Measurements from ENCODE around the gene ERVFRD-1.
A peak's percentile ranks its signal among the peaks of the same experiment; 100 is the strongest.

ERVFRD-1 gene

DNA sequence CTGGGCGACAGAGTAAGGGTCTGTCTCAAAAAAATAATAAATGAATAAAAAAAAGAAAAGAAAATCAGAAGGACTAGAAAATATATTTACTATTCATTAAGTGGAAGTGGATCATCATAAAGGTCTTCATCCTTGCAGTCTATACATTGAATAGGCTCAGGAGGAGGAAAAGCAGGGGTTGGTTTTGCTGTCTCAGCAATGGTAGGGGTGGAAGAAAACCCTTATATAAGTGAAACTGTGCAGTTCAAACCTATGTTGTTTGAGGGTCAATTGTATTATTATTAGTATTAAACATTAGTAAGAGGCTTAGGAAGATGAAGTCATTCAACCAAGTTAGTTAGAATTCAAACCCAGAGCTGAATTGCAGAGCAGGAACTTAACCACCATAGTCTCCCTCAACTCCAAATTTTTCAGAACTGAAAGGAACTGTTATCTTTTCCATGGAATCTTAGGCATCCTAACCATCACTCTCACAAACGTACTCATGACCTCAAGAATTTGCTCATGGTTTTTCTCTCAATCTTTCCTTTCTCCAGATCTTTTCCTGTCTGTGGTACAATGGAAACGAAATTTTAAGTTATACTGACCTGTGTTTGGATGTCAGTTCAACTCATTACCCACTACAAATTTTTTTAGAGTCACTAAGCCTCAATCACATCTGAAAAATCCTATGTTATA lies 25.6 kb downstream of the ERVFRD-1 start:
- no peak for DNase-seq

DNA sequence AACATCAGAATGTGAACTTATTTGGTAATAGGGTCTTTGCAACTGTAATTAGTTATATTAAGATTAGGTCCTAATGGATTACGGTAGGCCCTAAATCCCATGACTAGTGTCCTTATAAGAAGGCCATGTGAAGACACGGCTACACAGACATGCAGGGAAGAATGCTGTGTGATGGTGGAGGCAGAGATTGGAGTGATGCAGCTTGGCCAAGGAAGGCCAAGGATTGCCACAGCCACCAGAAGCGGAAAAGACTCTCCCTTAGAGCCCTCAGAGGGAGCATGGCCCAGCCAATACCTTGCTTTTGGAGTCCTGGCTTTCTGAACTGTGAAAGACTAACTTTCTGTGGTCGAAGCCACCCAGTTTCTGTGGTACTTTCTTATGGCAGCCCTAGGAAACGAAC lies 27.6 kb downstream of the ERVFRD-1 start:
- no peak for DNase-seq

DNA sequence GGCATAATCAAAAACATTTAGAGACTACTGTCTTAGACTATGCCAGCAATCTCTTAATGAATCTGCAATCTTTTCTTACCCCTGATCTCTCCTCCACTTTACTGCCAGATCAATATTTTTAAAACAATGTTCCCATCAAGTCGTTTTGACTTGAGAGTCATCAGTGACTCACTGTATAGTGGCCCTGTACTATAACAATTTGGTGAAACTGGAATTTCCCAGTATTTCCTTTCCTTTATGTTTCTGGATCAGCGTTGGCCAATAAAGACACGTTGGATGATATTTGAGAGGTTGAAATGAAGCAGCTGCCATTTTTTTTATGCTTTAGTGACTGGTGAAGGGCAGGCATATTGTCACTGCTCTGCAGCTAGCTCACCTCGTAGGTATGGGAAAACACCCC lies 28.0 kb downstream of the ERVFRD-1 start:
- no peak for DNase-seq

DNA sequence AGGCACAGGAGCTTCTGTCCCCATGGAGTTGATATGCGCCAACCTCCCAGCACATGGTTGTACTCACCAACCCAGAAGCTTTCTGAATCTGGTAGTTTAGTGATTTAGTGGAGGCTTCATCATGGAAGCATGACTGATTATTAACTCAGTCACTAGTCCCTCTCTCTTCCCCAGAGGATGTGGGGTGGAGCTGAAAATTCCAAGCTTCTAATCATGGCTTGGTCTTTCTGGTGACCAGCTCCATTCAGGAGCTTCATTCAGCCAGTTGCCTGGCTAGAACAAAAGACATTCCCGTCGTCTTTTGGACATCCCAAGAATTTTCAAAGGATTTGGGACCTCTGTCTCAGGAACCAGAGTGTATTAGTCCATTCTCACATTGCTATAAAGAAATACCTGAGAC lies 31.2 kb downstream of the ERVFRD-1 start:
- DNase-seq, result no peak

DNA sequence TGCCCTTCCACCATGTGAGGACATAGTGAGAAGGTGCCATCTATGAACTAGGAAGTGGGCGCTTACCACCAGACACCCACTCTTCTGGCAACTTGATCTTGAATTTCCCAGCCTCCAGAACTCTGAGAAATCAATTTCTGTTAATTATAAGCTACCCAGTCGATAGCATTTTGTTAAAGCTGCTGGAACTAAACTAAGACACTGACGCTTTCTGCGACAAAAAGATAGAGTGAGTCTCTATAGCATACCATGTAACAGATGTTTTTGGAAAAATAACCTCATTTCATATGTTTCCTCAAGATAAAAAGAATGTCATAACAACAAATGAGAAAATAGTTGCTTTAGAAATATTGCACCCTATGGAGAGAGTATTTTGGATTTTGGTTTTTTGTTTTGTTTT lies 33.3 kb downstream of the ERVFRD-1 start:
- DNase-seq, result no peak

DNA sequence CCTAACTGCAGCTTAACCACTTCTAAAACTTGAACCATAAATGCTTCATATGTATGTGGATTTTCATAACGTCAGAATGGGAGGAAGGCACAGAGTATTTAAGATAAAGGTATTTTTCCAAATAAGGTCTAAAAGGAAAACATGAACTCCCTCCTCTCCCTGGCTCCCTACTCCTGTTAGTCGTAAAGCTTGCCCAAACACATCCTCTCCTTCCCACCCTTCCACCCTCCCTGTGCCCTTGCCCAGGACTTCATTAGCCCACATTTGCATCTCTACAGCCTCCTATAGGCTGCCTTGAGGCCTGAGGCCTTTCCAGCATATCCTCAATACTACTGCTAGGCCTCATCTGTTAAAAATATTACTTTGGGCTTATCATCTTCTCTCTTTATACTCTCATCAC lies 35.0 kb downstream of the ERVFRD-1 start:
- no peak for DNase-seq

DNA sequence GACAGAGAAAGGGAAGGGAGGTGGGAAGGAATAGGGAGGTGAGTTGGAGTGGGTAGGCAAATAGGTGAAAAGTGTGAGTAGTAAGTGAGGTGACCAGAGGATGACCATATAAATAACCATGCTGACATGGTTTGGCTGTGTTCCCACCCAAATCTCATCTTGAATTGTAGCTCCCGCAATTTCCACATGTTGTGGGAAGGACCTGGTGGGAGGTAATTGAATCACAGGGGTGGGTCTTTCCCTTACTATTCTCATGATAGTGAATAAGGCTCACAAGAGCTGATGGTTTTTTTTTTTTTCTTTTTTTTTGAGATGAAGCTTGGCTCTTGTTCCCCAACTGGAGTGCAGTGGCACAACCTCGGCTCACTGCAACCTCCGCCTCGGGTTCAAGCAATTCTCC lies 39.4 kb downstream of the ERVFRD-1 start:
- DNase-seq, result no peak

DNA sequence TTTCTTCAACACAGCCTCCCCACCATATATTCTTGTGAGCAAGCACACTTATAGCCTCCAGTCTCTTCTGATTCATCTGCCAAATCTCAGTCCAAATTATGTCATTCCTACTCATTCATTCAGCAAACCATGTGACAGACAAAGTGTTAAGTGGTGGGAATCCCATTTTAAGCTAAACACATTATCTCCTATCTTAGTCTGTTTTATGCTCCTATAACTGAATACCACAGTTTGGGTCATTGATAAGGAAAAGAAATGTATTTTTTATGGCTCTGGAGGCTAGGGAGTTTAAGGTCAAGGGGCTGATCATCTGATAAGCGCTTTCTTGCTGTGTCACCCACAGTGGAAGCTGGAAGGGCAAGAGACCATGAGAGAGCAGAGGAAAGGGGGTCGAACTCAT lies 41.8 kb downstream of the ERVFRD-1 start:
- DNase-seq, result no peak

DNA sequence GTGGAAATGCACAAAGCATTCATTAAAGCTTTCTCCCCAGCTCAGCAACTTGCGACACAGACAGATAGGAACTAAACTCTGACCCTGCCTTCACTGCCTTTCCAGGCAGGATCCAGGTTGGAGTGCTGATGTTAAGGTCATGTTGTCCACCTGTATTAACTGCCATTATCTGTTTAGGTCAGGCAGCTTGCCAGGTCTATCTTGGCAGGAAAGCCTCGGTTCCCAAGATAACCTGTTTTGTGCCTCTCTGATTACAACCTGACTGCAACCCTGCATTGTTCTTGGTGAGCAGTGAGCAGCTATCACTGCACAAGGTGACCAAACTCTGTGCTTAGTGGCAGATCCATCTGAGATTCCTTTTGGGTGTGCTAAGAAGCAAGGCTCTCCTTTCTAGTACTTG lies 44.2 kb downstream of the ERVFRD-1 start:
- peak in 1 of 3 experiments; percentile 19 for DNase-seq

DNA sequence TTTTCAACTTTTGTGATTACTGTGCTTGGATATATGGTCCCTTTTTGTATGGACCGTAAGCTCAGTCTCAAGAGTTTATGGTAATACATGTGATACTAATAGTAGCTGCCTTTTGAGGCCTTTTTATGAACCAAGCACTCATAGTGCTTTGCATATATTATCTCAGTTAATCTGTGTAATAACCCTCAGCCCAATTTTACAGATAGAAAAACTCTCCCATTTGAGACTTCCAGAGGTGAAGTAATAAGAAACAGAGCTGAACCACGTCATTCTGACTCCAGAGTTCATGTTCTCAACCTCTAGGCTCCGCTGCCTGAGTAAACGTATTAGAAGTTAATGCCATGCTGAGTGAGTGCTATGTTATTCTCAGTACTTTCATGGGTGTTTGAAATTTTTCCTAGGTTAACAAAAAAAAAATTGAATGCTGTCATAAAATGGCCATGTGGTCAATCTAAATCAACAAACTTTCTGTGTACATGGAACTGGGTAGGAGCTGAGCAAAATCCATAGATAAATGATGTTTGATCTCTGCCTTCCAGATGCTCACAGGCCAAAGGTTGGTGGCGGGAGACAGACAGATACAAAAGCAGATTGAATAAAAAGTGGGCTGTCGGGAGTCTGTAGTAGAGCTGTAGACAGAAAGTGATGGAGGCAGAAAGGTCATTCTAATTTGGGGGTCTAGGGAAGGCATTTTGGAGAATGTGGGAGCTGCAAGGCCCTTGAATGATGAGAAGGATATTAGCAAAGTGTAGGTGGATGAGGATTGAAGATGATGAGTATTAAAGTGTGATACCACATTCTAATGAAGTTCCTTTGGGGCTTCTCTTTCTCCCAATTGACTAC lies 44.8 kb downstream of the ERVFRD-1 start:
- no peak for DNase-seq

DNA sequence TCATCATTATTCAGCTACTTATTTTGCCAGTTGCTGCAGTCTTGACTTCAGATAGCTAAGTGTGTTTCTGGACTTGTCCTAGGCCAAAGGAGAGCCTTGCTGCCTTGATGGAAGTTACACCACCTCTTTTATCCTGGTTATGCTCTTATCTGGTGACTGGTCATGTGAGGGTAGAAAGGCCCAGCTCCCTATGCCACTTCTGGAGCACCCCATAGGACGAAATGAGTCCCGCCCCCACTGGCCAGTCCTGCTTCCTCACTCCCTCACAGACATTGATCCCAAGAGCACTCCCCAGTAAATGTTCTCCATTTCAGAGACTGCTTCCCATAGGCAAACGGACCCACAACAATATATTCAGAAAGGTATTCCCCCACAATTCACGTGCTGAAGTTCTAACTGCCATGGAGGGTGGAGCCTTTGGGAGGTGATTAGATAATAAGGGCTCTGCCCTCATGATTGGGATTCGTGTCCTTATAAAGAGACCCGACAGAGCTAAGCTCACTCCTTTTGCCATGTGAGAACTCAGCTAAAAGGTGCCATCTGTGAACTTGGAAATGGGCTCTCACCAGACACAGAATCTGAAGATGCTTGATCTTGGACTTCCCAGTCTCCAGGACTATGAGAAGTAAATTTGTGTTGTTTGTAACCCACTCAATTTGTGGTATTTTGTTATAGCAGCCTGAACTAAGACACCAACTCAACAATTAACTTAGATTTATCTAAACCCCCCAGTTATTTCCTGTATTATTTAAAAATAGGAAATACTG lies 45.9 kb downstream of the ERVFRD-1 start:
- DNase-seq, result no peak

DNA sequence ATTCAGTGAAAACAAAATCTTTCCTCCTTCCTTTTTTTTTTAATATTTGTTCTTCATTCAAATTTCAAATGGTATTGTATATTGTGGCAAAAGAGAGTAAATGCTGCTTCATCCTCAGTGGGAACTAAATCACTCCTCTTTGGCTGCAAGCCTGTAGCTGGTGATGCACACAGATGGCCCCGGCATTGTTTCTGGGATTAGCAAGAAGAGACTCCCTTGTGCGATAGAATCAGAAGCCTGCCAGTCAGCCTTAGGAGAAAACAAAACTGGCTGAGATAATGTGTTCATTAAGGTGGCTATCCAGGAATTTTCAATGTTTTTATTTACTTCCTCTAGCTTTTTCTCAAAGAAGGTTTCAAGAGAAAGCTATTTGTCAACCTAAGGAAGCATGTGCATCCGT lies 46.7 kb downstream of the ERVFRD-1 start:
- no peak for DNase-seq

DNA sequence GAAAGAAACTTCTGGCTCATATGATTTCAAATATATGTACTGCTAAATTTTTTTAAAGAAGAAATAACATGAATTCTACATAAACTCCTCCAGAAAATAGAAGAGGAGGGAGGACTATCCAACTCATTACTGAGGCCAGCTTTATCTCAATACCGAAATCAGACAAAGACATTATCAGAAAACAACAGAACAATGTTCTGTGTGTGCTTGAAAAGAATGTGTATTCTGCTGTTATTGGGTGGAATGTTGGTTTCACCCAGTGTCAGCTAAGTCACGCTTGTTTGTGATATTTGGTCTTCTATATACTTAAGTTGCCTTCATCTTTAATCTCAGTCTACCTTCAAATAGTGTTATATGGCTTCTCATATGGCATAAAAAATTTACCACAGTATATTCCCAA lies 48.8 kb downstream of the ERVFRD-1 start:
- DNase-seq, result no peak

DNA sequence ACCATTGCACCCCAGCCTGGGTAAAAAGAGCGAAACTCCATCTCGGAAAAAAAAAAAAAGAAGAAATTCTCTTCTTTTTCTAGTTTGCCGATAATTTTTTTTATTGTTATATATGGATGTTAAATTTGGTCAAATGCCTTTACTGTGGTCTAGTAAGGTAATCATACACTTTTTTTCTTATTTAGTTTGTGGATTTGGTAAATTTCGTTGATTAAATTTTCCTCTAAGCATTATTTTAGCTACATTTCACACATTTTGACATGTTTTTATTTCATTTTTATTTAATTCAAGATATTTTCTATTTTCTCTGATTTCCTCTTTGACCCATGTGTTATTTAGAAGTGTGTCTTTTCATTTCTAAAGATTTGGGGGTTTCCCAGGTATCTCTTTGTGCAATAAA lies 49.4 kb downstream of the ERVFRD-1 start:
- no peak for DNase-seq

DNA sequence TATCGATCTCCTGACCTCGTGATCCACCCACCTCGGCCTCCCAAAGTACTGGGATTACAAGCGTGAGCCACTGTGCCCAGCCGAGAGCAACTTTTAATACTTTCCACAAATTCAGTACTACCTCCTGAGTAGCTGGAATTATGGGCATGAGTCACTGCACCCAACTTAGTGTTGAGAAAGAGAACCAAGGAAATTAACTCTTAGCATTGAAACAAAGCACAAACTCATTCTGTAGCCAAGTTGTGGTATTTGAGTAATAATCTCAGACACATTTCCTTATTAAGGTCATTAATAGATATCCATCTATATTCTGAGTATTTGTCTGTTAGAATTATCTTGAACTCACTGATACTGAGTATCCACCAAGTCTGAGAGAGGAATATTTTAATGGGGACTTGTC lies 53.1 kb downstream of the ERVFRD-1 start:
- no peak for DNase-seq

DNA sequence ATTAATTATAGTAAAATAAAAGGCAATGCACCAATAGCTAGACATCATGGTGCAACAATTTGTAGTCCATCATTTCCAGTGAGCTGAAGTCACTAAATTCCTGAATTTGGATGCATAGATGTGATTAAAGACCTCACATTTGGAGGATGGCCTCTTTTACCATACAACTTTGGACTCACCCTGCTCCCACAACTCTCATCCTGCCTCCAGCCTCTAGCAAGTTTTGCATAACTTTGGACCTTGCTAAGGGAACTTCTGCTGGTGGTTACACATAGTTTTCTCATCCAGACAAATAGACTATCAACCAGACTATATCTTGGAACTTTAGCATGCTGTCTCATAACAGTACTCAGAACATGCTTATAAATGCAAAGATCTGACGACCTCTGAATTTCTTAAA lies 54.7 kb downstream of the ERVFRD-1 start:
- no peak for DNase-seq

DNA sequence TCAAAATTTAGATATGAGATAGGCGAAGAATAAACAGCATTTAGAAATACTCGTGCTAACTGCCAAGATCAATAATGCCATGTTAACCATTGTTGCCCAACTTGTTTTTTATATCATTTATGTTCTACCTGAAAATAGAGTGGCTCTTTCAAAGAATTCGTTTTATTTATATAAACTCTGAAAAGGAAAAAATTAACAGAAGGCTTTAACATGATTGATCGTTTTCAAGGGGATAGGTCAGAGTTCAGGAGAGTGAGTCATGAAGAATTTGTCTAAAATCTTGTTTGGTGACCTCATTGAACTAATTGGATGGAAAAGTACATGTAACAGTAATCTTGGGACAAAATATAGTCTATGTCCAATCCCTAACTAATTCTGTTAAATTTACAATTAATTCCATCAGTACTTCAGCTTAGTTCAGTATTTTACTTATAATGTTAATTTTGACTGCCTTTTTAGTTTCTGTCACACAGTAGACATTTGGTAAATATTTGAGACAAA lies 56.3 kb downstream of the ERVFRD-1 start:
- peak in 1 of 3 experiments; percentile 3 for DNase-seq

DNA sequence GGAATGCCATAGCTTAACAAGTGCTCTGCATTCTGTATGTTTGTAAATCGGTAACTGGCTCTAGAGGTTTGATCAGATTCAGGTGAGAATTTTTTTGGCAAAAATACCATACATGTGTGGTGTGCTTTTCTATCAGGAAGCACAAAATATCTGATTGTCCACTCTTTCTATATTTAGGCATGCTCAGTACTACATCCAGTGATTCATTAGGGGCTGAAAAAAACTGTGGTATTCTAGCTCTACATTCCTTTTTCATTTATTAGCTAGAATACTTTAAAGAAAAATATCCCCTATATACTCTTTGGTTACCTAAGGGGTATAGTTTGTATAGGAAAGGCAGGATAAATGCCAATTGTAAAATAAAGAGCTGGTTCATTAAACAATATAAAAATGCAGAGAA lies 56.8 kb downstream of the ERVFRD-1 start:
- DNase-seq, result no peak

DNA sequence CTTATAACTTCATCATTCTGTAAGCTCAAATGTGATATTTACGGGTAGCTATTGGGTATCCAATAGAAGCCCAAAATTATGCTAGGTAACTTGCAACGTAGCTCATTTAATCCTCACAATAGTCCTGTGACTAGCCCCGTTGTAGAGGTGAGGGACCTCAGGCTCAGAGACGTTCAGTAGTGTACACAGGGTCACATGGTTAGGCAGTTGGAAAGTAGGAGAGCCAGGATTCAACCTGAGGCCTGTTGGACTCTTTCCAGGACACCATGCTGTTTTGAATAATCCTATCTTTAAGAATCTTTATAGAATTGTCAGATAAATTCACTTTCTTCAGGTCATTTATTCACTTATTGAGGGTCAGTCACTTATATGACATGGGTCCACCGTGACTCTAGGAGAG lies 58.2 kb downstream of the ERVFRD-1 start:
- no peak for DNase-seq

All from NCI-H1417 (cell line).